HL-60 (cell line): Measurements from ENCODE around the gene BTBD19.

Source experiments
- CTCF ChIP-seq: IDR thresholded peaks from one replicate; pipeline ENCODE4 v1.5.1; 2011; ENCODE audit warnings: low read length, control low read depth, inconsistent platforms; ENCODE audit not compliant: insufficient read depth
- POLR2AphosphoS5 ChIP-seq: IDR thresholded peaks from 2 replicates; pipeline ENCODE4 v1.6.1; 2012; ENCODE audit warnings: low read depth
- TF ChIP-seq, protein P1 (sequence below): IDR thresholded peaks from 2 replicates; pipeline ENCODE4 v1.6.1; 2012; ENCODE audit warnings: low read depth; ENCODE audit not compliant: insufficient replicate concordance

DNA sequence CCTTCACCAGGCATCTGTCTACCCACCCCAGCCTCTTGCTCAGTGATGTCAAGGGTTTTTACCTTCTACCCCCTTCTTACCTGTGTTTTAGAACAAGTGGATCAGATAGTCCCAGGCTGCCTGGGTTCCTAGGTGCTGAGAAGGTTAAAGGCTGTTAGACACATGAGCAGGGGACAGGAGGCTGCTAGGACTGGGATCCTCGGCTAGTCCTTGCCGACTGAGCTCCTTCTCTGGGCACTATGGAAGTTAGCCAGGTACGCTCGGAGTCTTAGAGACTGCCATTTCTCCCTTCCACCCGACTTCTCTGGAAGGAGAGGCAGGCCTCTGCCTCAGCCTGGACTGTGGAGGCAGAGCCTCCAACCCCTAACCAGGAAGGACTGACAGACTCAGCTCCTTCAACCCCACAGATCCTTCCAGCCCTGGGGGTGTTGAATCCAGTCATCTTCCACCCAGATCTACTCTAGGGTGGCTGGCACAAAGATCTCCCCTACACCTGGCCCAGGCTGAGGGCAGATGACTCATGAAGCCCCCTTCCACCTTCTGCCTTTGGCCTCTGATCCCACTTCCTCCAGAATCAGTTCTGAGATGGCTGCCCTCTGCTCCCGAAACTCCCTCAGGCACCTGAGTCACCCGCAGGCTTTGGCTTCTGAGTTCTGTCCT is 1.5 kb upstream of the BTBD19 start, which contains the start of gene DYNLT4:
- no peak for TF ChIP-seq POLR2AphosphoS5
- TF ChIP-seq CTCF = no peak
- TF ChIP-seq, protein P1, sequence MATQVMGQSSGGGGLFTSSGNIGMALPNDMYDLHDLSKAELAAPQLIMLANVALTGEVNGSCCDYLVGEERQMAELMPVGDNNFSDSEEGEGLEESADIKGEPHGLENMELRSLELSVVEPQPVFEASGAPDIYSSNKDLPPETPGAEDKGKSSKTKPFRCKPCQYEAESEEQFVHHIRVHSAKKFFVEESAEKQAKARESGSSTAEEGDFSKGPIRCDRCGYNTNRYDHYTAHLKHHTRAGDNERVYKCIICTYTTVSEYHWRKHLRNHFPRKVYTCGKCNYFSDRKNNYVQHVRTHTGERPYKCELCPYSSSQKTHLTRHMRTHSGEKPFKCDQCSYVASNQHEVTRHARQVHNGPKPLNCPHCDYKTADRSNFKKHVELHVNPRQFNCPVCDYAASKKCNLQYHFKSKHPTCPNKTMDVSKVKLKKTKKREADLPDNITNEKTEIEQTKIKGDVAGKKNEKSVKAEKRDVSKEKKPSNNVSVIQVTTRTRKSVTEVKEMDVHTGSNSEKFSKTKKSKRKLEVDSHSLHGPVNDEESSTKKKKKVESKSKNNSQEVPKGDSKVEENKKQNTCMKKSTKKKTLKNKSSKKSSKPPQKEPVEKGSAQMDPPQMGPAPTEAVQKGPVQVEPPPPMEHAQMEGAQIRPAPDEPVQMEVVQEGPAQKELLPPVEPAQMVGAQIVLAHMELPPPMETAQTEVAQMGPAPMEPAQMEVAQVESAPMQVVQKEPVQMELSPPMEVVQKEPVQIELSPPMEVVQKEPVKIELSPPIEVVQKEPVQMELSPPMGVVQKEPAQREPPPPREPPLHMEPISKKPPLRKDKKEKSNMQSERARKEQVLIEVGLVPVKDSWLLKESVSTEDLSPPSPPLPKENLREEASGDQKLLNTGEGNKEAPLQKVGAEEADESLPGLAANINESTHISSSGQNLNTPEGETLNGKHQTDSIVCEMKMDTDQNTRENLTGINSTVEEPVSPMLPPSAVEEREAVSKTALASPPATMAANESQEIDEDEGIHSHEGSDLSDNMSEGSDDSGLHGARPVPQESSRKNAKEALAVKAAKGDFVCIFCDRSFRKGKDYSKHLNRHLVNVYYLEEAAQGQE = no peak
